HG03342 (cell line): ENCODE measurements around the gene TAPBPL.
A peak's percentile ranks its signal among the peaks of the same experiment; 100 is the strongest.

ENCODE experiments used
- ATAC-seq: cut with Tn5 transposase; IDR thresholded peaks from one replicate; pipeline ENCODE4 v1.9.1; 2021; ENCODE audit warnings: mild to moderate bottlenecking, moderate library complexity; ENCODE audit not compliant: unreplicated experiment

TAPBPL gene

DNA sequence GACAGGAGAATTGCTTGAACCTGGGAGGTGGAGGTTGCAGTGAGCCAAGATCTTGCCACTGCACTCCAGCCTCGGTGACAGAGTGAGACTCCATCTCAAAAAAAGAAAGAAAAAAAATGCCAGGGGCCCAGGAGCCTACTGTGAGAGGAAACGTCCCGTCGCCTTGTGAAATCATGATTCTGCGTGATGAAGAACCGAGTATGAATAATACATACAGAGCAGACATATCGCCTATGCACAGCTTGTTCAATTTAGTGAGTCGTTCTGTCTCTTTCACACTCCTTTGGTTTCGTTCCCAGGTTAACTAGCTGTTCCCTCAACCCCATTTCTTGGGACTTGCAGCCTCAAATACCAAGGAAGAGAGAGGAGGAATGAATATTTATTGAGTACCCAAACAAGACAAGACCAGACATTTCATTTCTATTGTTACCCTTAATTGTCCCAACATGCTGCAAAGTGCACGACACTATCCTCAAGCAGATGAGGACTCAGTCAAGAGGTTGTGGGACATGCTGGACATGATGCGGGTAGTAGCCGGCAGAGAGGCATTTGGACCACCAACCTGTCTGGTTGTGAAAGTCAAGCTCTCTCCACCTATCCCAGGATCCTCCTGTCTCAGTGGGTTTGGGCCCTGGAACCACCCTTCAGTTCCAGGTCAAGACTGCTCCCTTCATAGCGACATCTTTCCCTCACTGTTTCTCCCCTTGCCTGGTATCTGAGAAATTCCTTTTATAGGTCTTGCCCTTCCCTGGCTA is 15.7 kb upstream of the TAPBPL start:
- ATAC-seq = no peak

DNA sequence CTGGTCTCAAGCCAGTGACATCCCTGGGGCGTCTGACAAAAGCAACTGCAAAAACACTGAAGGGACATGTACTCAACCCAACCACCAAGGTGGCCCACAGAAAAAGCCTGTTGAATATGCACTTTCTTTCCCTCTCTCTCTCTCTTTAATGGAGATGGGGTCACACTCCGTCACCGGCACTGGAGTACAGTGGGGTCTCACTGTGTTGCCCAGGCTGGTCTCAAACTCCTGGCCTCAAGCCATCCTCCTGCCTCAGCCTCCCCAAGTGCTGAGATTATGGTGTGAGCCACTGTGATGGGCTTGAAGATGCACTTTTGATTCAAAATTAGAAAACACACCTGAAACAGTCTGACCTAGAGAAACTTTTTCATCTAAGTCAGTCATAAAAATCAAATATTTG is 14.3 kb upstream of the TAPBPL start:
- ATAC-seq = no peak

DNA sequence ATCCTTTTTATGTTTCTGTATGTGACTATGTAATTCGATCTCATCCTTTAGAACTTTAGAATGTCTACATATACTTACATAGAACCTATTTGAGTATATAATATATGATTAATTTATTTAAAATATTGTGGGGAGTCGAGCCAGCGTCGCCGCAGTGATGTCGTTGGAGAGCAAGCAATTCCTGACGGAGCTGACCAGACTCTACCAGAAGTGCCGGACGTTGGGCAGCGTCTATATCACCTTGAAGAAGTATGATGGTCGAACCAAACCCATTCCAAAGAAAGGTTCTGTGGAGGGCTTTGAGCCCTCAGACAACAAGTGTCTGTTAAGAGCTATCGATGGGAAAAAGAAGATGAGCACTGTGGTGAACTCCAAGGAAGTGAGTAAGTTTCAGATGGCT is 13.5 kb upstream of the TAPBPL start:
- ATAC-seq = no peak

DNA sequence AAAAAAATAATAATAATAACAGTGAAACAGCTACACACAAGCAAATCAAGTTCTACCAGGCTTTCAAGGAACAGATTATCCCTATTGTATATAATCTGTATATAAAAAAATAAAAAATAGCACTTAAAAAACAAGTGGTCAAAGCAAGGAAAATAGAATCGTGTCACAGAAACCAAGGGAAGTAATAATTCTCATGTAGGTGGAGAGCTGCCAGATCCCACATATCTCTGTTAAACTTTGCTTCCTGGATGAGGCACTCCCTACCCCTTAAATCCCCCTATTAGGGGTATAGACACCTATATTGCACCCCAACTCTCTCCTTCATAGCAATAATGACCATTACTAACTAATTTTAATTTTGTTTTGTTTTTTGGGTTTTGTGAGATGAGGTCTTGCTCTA is 11.5 kb upstream of the TAPBPL start:
- no peak for ATAC-seq

DNA sequence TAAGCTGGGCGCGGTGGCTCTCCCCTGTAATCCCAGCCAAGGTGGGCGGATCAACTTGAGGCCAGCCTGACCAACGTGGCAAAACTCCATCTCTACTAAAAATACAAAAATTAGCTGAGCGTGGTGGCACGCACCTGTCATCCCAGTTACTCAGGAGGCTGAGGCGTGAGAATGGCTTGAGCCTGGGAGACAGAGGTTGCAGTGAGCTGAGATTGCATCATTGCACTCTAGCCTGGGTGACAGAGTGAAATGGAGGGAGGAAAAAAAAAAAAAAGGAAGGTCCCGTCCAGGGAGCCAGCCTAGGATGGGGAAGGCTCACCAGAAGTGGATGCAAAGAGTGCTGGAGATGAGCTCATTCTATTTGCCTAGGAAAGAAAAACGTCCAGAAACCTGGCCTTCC is 9.0 kb upstream of the TAPBPL start:
- ATAC-seq = no peak

DNA sequence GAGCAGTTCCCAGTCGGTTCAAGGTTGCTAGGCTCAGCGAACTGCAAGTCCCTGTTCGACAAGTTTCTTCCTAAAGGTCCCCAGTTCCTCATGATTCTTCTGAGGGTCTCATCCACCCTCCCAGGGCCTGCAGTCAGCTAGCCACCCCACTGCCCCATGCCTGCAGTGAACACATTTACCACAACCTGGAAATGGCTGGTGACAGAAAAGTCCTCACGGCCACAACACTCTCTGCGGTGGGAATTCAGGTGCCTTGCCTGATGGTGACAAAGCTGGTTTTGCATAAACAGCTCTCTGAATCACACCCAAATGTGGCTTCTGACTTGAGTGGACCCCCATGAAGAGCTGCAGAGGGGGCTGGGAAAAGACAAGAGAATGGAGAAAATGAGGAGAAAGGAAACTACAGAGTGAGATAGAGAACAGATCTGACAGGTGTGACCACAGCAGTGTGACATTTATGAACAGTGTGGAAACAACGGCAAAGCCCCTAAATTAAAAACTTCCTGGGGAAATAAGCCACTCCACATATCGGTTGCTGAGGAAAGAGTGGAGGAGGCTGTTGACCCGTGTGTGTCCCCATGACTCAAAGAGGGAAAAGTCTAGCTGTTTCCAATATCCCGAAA is 8.4 kb upstream of the TAPBPL start:
- ATAC-seq = no peak

DNA sequence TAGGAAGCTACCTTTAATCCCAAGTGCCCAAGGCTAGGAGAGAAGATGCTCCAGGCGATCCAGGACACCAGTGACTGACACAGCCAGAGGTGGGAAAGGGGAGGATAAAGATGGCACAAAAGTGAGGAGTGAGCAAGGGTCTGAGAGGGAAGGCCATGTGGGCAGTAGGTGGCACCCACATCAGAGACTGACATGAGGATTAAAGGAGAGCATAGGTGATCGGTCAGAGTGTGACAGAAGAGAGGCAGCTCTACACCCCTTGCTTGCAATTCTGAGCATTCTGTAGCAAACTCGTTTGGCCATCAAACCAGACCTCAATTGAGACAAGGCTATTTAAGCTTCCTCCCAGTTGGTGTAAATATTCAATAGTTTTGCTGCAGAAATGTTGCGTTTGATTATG is 7.8 kb upstream of the TAPBPL start:
- ATAC-seq = no peak

DNA sequence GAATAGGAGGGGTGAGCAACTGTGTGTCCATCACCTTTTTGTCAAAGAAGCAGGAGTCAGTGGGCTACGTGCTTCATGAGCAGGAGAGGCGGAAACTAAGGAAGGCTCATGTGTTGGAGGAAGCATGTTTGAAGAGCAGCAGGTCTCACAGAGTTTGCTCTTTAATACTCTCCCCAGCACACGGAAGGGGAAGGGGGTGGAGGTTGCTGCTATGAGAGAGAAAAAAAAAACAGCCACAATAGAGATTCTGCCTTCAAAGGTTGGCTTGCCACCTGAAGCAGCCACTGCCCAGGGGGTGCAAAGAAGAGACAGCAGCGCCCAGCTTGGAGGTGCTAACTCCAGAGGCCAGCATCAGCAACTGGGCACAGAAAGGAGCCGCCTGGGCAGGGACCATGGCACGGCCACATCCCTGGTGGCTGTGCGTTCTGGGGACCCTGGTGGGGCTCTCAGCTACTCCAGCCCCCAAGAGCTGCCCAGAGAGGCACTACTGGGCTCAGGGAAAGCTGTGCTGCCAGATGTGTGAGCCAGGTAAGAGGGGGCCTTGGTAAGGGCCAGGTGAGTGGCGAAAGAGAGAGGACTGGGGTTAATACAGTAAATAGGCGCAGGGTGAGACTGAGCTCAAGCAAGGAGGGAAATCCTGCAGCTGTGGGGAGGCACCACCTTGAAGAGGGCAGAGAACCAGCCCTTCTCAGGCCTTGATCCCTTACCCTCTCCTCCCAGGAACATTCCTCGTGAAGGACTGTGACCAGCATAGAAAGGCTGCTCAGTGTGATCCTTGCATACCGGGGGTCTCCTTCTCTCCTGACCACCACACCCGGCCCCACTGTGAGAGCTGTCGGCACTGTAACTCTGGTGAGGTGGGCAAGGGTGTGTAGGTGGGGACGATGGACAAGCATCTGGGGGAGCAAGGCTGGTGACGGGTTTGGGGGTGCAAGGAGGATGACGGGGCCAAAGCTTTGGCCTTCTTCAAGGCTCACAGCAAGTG is 6.8 kb upstream of the TAPBPL start, which contains the start of gene CD27:
Gene CD27, plus strand, starts transcription at position 252 of the 985 bp plus-strand sequence. Its CDS starts 141 bp downstream, at position 393.
- no peak for ATAC-seq

DNA sequence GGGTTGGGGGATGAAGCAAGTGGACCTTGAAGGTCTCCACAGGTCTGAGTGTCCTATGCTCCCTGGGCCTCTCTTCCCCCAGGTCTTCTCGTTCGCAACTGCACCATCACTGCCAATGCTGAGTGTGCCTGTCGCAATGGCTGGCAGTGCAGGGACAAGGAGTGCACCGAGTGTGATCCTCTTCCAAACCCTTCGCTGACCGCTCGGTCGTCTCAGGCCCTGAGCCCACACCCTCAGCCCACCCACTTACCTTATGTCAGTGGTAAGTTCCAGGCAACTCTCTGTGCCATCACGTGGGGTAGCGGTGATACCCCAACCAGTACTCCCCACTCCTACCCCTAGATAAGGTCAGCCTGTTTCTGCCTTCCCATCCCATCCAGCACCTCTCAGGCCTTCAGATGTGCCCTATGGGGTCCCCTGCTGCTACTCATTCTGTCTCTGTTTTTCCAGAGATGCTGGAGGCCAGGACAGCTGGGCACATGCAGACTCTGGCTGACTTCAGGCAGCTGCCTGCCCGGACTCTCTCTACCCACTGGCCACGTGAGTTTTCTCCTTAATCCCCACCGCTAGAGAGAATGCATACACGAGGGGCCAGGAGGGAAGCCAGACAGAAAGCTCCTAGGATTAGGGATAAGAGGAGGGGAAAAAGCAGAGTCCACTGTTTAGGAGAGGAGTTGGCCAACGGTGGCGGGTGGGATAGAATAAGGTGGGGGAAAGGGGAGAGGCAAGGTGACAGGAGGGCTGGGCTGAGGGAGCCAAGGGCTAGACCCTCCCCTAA is 1.6 kb upstream of the TAPBPL start:
- ATAC-seq = no peak

DNA sequence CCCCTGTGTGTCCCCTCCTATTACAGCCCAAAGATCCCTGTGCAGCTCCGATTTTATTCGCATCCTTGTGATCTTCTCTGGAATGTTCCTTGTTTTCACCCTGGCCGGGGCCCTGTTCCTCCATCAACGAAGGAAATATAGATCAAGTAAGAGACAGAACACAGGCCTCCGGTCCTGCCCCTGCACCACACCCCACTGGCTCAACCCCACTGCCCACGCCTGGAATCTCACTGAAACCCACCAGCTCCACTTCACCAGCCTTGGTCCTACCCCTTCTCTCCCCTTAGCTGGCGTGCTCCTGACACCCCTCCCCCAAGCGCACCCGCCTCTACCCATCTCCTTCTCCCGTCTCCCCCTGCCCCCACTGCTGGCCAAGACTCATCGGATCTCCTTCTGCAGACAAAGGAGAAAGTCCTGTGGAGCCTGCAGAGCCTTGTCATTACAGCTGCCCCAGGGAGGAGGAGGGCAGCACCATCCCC is 934 bp upstream of the TAPBPL start:
- ATAC-seq = no peak

DNA sequence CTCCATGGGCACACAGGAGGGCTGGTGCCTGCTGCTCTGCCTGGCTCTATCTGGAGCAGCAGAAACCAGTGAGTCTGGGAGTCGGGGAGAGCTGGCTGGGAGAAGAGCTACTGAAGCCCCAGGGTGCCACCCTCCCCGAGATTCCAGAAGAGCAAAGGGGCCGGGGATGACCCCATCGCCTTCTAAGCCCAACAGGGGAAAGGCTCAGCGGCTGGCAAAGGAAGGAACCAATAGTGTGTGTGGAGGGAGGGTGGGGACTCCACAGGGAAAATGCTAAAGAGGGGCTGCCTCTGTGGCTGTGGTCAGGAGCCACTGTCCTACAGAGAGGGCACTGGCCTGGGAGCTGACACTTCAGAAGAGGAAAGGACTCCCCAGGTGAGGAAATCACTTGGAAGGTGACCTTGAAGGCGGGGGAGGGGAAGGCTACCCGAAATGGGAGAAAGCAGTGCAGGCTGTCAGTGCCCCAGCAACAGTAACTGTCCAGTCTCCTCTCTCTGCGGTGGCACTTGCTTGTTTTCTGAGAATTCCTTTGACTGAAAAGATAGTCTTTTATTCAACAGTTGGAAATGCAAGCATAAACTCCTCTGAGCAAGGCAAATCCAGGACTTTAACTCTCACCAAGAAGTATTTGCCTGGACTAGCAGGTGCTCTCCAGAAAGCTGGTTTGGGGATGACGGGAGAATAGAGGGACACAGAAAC is 552 bp downstream of the TAPBPL start:
- ATAC-seq = no peak

DNA sequence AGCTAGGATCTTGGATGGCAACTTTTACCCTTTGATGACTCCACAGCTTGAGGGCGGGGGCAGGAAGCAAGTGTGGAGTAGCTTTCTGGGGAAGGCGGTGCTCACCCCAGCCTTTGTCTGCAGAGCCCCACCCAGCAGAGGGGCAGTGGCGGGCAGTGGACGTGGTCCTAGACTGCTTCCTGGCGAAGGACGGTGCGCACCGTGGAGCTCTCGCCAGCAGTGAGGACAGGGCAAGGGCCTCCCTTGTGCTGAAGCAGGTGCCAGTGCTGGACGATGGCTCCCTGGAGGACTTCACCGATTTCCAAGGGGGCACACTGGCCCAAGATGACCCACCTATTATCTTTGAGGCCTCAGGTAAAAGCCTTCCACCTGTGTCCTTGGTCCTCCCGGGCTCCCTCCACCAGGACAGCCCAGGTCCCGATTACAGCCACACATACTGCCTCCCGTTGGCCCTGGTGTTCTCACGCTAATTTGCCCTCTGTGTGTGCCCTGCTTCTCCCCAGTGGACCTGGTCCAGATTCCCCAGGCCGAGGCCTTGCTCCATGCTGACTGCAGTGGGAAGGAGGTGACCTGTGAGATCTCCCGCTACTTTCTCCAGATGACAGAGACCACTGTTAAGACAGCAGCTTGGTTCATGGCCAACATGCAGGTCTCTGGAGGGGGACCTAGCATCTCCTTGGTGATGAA is 1.2 kb downstream of the TAPBPL start:
- ATAC-seq = no peak

DNA sequence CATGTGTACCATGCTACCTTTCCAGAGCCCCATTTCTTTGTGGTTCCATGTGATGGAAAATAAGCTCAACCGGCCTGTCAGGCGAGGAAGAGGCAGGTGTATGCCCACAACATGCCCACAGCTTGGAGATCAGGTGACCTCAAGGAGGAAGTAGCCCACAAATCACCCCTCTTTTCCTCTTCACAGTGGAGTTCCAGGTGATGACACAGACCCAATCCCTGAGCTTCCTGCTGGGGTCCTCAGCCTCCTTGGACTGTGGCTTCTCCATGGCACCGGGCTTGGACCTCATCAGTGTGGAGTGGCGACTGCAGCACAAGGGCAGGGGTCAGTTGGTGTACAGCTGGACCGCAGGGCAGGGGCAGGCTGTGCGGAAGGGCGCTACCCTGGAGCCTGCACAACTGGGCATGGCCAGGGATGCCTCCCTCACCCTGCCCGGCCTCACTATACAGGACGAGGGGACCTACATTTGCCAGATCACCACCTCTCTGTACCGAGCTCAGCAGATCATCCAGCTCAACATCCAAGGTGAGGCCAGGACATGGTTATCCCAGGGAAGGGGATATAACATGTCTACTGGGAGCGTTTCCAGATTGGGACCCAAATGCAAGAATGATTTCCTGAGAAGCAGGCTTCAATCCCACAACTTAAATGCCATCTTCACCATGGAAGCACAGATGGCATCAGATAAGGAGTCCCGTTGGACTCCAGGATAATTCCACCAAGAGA is 5.5 kb downstream of the TAPBPL start:
- ATAC-seq = no peak

DNA sequence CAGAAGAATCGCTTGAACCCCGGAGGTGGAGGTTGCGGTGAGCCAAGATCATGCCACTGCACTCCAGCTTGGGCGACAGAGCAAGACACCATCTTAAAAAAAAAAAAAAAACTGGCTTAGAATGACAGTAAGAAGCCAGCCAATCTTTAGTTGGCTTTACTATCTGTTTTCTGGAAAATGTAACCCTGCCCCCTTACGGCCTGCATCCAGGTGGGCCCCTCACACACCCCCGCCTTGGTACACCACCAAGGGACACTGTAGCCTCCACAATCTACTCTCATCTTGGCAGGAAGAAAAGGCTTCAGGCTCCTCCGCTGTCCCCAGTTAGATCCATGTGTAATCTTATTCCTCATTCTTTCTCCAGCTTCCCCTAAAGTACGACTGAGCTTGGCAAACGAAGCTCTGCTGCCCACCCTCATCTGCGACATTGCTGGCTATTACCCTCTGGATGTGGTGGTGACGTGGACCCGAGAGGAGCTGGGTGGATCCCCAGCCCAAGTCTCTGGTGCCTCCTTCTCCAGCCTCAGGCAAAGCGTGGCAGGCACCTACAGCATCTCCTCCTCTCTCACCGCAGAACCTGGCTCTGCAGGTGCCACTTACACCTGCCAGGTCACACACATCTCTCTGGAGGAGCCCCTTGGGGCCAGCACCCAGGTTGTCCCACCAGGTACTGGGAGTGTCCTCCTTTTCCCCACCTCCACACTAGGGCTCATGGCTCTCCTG is 6.6 kb downstream of the TAPBPL start:
- no peak for ATAC-seq

DNA sequence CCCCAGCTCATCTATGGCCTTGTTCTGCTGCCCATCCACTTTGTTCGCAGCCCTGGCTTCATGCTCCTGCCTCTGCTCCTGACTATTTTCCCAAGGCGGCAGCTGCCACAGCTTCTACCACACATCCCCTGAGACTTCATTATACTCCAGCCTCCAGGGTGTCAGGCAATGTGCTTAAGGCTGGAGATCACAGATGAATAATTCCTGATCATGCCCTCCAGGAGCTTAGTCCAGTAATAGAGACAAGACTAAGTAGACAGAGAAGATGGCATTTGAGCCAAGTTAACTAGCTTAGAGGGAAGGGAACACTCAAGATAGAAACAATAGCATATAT is 7.1 kb downstream of the TAPBPL start:
- ATAC-seq = no peak

DNA sequence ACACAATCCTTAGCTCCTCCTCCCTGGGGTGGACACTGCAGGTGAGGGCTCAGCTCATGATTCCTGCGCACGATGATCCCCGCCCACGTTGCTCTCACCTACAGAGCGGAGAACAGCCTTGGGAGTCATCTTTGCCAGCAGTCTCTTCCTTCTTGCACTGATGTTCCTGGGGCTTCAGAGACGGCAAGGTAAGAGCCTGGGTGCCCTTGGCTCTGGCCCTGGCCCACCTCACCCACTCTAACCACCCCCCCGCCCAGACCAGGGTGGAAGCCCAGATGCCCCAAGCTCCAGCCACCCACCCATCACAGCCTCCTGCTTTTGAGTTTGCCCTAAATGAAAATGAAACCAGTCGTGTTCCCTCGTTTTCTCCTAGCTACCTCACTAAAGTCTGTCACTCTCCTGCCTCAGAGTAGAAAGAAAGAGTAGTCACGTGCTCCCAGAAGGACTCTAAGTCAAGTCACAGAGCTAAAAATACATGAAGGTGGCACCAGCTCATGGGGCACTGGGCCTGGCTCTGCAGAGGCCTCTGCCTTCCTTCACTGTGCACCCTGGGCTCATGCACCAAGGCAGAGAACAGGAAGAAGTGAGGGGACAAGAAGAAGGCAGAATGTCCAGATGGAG is 9.0 kb downstream of the TAPBPL start:
- ATAC-seq = no peak

DNA sequence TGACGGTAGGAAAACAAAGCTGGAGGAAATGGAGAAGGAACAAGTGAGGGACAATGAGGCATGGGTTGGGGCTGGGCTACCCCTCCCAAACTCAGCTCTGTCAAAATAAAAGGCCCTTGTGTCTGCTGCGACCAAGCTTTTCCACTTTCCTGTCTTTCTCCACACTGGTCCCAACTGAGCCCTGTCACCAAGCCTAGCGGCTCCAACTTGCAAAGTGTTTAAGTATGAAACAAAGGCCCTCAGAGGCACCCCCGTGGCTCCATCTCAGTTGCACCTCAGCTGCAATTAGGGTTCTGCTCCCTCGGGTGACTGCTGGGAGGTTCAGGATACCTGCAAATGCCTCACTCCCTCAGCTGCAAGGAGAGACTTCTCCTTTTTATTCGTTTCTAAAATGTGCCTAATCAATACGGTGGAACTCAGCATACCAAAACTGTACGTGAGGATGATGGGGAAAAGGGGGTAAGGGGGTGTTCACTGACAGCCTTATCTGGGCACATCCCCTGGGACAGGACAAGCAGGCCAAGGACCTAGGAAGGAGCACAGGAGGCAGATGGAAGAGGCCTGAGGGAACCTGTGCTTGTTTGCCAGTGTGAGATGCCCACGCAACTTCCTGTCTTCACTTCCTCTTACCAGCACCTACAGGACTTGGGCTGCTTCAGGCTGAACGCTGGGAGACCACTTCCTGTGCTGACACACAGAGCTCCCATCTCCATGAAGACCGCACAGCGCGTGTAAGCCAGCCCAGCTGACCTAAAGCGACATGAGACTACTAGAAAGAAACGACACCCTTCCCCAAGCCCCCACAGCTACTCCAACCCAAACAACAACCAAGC is 9.8 kb downstream of the TAPBPL start:
- ATAC-seq = peak; percentile 69
